Measurements from ENCODE around the gene GALNT2.

Gene GALNT2

GRCh38 chr1:230231774-230232145 lies 164.7 kb downstream of the GALNT2 start:
- DNase-seq (ENCODE audit: low read depth in 2 of 2): peak in 1 of 2 donors; percentile 9

DNA sequence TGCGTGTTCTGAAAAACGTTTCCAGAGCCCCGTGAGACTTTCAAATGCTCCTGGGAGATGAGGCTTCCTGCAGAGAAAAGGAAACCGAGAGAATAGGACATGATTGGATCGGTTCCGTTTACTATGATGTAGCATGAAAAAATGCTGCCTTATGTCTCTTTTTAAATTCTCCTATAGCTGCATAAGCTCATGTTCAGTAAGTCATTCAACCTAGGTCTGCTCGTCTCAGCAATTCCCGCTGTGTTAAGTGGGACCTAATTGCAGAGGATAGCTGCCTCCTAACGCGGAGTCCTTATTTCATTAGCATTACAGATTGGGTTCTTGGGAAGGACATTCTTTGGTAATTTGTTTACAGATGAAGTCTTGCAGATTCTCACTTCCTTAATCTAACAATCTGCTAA lies 165.3 kb downstream of the GALNT2 start:
- DNase-seq (ENCODE audit: low read depth in 2 of 2): no peak

- DNase-seq (ENCODE audit: low read depth in 2 of 2): no peak
Measured at GRCh38 chr1:230233786-230234185, 166.7 kb downstream of the GALNT2 start.

GRCh38 chr1:230235876-230236275 lies 168.8 kb downstream of the GALNT2 start:
- DNase-seq (ENCODE audit: low read depth in 2 of 2): no peak

GRCh38 chr1:230236301-230237008 lies 169.4 kb downstream of the GALNT2 start:
- no peak for DNase-seq (ENCODE audit: low read depth in 2 of 2)

GRCh38 chr1:230237009-230237370 lies 170.0 kb downstream of the GALNT2 start:
- DNase-seq (ENCODE audit: low read depth in 2 of 2): no peak

DNA sequence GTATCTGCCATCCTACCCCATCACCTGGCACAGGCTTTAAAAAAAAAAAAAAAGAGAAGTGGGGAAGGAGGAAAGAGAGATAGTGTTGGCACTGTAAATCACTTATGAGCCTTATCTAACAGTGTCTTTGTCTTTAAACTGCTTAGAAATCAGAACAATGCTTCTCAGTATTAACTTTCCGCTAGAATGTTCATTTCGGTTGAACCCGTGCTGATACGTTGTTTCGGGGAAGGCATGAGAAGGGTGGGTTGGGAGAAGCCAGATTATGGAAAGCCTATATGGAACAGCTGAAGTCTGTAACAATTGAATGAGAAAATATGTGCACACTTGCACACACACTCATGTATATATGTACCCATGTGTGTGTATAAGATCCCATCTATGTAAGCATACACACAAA lies 170.8 kb downstream of the GALNT2 start:
- DNase-seq (ENCODE audit: low read depth in 2 of 2): no peak

DNA sequence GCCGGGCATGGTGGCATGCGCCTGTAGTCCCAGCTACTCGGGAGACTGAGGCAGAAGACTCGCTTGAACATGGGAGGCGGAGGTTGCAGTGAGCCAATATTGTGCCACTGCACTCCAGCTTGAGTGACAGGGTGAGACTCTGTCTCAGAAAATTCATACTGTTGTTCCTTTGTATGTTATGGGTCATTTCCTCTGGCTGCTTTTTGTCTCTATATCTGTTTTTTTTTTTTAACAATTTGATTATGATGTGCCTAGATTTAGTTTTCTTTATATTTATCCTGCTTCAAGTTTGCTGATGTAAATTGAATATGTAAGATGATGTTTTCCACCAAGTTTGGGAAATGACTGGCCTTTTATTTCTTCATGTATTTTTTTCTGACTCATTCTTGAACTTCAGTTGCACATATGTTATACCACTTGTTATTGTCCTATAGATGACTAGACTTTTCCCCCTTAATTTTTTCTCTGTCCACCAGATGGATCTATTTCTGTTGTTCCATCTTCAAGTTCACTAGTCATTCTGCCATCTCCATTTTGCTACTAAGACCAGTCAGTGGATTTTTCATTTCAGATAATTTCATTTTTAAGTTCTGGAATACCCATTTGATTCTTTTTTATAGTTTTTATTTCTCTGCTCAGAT lies 173.5 kb downstream of the GALNT2 start:
- no peak for DNase-seq (ENCODE audit: low read depth in 2 of 2)

DNA sequence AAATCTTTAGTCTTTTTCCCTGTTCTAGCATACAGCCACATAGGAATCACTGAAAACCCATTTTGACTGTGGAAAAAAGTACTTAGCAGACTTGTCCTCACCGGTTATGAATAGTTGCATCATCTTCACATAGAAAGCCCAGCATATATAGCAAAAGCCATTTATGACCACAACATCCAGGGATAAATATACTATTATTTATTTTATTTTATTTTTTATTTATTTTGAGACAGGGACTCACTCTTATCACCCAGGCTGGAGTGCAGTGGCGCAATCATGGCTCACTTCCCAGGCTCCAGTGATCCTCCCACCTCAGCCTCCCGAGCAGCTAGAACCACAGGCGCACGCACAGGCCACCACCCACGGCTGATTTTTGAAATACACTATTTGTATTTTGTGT lies 175.3 kb downstream of the GALNT2 start:
- no peak for DNase-seq (ENCODE audit: low read depth in 2 of 2)

- DNase-seq (ENCODE audit: low read depth in 2 of 2): no peak
Measured at GRCh38 chr1:230243146-230243545, 176.1 kb downstream of the GALNT2 start.

- DNase-seq (ENCODE audit: low read depth in 2 of 2): no peak
Measured at GRCh38 chr1:230243583-230244353, 176.7 kb downstream of the GALNT2 start.

GRCh38 chr1:230246551-230246950 lies 179.5 kb downstream of the GALNT2 start:
- DNase-seq (ENCODE audit: low read depth in 2 of 2): no peak

GRCh38 chr1:230248016-230248888 lies 181.2 kb downstream of the GALNT2 start:
- DNase-seq (ENCODE audit: low read depth in 2 of 2): no peak

- no peak for DNase-seq (ENCODE audit: low read depth in 2 of 2)
Measured at GRCh38 chr1:230248889-230249270, 181.8 kb downstream of the GALNT2 start.

- DNase-seq (ENCODE audit: low read depth in 2 of 2): no peak
Measured at GRCh38 chr1:230249695-230250480, 182.8 kb downstream of the GALNT2 start.

- no peak for DNase-seq (ENCODE audit: low read depth in 2 of 2)
Measured at GRCh38 chr1:230250666-230251065, 183.6 kb downstream of the GALNT2 start.

DNA sequence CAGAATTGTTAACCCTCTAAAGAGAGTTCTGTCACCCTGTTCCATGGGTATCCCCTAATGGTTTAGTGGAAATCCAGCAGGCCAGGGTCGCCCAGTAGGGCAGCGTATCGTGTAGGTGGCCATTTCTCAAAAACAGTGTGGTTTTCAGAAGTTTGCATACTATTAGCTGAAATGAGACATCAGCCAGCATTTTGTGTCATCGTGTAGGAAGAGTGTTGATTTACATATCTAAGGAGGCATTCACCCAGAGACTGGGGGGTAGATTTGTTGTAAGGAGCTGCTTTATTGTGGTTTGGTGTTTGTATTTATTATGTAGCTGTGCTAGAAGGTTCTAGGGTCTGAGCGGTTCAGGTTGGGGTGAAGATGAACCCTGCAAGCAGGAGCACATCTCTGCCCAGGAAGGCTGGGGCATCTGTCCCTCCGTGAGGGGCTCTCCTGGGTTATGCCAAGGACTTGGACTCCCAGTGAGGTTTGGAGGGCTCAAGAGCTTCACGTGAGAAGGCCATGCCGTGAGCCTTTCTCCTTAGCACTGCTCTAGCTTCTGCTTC lies 184.7 kb downstream of the GALNT2 start:
- DNase-seq (ENCODE audit: low read depth in 2 of 2): no peak

- no peak for DNase-seq (ENCODE audit: low read depth in 2 of 2)
Measured at GRCh38 chr1:230253150-230253549, 186.1 kb downstream of the GALNT2 start.

- no peak for DNase-seq (ENCODE audit: low read depth in 2 of 2)
Measured at GRCh38 chr1:230254265-230254664, 187.2 kb downstream of the GALNT2 start.

DNA sequence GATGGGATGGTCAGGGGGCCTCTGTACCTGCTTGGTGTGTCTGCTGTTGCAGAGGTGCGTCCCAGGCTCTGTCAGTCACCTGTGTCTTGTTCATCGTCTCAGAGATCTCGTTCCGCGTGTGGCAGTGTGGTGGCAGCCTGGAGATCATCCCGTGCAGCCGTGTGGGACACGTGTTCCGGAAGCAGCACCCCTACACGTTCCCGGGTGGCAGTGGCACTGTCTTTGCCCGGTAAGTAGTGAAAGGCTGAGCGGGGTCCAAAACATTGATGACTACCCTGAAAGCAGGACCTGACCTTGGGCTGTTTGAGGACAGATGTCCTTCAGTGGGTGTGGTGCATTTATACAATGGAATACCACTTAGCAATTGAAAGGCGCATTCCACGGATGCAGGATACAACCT lies 188.1 kb downstream of the GALNT2 start:
- DNase-seq (ENCODE audit: low read depth in 2 of 2): no peak

- DNase-seq (ENCODE audit: low read depth in 2 of 2): no peak
Measured at GRCh38 chr1:230255991-230256390, 189.0 kb downstream of the GALNT2 start.
